ENCODE measurements around the gene BMPR1B. TPM values are rescaled to one million over a fixed set of nuclear protein-coding genes. Genes with fewer than 3 reads are reported as not detected.

Gene BMPR1B
- total and polyA plus RNA-seq, 2 experiments from 2014 or later, result 1.6 to 3.3 TPM

DNA sequence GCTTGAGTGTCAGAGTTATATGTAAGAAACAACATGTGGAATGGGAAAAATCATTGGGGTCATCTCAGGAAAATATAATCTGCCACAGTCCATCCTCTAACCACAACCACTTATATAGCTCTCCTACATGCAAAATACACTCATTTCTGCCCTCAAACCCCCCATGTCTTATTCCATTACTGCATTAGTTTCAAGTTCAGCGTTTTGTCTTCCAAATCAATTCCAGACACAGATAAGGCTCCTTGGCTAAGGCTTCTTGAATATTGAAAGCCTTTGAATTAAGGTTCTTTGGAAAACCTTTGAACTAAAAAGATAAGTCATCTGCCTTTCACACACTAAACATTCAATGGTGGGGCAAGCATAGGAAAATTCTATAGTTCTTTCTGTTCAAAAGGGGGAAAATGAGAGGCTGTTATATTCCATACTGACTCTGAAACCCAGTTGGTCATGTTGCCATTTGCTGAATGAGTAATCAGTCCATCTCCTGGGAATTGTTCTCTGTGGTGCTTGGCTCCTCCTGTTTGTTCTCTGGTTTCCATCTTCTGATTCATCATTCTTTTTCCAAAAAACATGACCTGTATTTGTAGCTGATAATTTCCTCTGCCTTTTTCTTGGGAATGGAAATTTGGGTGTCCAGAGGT lies 218.7 kb downstream of the BMPR1B start:
- Histone ChIP-seq H3K36me3 (replicated peaks; ENCODE audit: insufficient read depth, low read depth) (no peaks in the 10 kb centered on the region), H3K9me3 (ENCODE audit: low read depth) (no peaks in the 10 kb centered on the region), H3K4me1 (ENCODE audit: insufficient read depth) (no peaks in the 10 kb centered on the region), H3K27ac (no peak overlapping the region), H3K4me2 (no peak overlapping the region), H3K9me2 (replicated peaks; ENCODE audit: insufficient read depth) (no peaks in the 10 kb centered on the region), H3K79me2 (no peaks in the 10 kb centered on the region), H4K20me1 (ENCODE audit: insufficient read depth, poor library complexity, severe bottlenecking) (no peaks in the 10 kb centered on the region), H3K4me3 (no peak overlapping the region), H3K27me3 (no peaks in the 10 kb centered on the region), H2AFZ (no peak overlapping the region)
- no peak for DNase-seq (ENCODE audit: low spot score)
- TF ChIP-seq EZH2phosphoT487 (IDR thresholded peaks at IDR 0.05; ENCODE audit: low read depth, severe bottlenecking, unreplicated experiment) (no peak), EZH2 (IDR thresholded peaks at IDR 0.05; ENCODE audit: borderline replicate concordance) (no peak)
- TF ChIP-seq, protein P1, sequence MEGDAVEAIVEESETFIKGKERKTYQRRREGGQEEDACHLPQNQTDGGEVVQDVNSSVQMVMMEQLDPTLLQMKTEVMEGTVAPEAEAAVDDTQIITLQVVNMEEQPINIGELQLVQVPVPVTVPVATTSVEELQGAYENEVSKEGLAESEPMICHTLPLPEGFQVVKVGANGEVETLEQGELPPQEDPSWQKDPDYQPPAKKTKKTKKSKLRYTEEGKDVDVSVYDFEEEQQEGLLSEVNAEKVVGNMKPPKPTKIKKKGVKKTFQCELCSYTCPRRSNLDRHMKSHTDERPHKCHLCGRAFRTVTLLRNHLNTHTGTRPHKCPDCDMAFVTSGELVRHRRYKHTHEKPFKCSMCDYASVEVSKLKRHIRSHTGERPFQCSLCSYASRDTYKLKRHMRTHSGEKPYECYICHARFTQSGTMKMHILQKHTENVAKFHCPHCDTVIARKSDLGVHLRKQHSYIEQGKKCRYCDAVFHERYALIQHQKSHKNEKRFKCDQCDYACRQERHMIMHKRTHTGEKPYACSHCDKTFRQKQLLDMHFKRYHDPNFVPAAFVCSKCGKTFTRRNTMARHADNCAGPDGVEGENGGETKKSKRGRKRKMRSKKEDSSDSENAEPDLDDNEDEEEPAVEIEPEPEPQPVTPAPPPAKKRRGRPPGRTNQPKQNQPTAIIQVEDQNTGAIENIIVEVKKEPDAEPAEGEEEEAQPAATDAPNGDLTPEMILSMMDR (IDR thresholded peaks at IDR 0.05; ENCODE audit: poor library complexity), result no peak
- WGBS (ENCODE audit: low lambda C conversion rate, missing lambda C conversion rate), result 41% methylated on average over 1 of the region's 1 CpG

DNA sequence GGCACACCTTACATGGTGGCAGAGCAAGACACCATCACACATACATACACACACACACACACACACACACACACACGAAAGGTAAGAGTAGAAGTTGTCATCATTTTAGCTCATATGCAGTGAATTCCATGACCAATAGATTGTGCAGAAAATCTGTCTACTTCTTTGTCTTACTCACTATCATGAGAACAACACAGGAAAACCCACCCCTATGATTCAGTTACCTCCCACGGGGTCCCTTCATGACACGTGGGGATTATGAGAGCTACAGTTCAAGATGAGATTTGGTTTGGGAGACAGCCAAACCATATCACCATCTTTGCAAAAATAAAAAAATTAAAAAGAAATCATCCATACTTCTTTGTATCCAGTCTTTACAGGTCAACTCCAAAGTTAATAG lies 221.1 kb downstream of the BMPR1B start:
- Histone ChIP-seq H2AFZ (no peak overlapping the region), H3K4me2 (no peak overlapping the region)
- WGBS (ENCODE audit: low lambda C conversion rate, missing lambda C conversion rate), result 92% methylated on average over 3 of the region's 3 CpGs

DNA sequence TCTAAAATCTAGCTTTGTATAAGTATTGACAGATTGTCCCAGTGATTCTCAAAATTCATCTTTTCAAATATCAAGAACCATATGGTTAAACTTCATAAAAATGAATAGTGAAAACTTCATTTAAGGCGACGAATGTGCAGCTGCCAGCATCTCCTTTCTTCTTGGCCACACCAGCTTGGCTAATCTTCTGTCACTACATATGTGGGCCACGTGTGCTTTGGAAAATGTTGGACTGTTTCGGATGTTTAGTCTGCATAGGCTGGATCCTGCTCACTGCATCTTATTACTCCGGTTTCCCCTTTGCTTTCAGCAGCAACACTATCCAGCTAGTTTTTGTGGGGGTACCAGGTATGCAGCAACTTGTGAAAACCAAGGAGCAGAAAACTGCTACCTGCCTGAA lies 221.9 kb downstream of the BMPR1B start:
- no peaks in the 10 kb centered on the region for H3K36me3 ChIP-seq (replicated peaks; ENCODE audit: insufficient read depth, low read depth)
- H3K27me3 ChIP-seq, result no peaks in the 10 kb centered on the region
- no peak overlapping the region for H2AFZ ChIP-seq
- H3K4me3 ChIP-seq, result no peak overlapping the region
- no peaks in the 10 kb centered on the region for H3K4me1 ChIP-seq (ENCODE audit: insufficient read depth)
- H3K4me2 ChIP-seq, result no peak overlapping the region
- no peaks in the 10 kb centered on the region for H3K9me2 ChIP-seq (replicated peaks; ENCODE audit: insufficient read depth)
- H4K20me1 ChIP-seq (ENCODE audit: insufficient read depth, poor library complexity, severe bottlenecking), result no peaks in the 10 kb centered on the region
- no peak overlapping the region for H3K27ac ChIP-seq
- WGBS (ENCODE audit: low lambda C conversion rate, missing lambda C conversion rate), result 74% methylated on average over 5 of the region's 5 CpGs
- H3K9me3 ChIP-seq (ENCODE audit: low read depth), result no peaks in the 10 kb centered on the region
- H3K79me2 ChIP-seq, result no peaks in the 10 kb centered on the region
- DNase-seq (ENCODE audit: low spot score), result no peak
- TF ChIP-seq, protein P1 (IDR thresholded peaks at IDR 0.05; ENCODE audit: poor library complexity), result no peak
- TF ChIP-seq EZH2 (IDR thresholded peaks at IDR 0.05; ENCODE audit: borderline replicate concordance), result no peak
- TF ChIP-seq EZH2phosphoT487 (IDR thresholded peaks at IDR 0.05; ENCODE audit: low read depth, severe bottlenecking, unreplicated experiment), result no peak

More for the DNA sequence above, 221.1 kb downstream of the BMPR1B start:
- no peak overlapping the region for H3K4me3 ChIP-seq
- no peaks in the 10 kb centered on the region for H3K79me2 ChIP-seq
- H3K9me3 ChIP-seq (ENCODE audit: low read depth), result no peaks in the 10 kb centered on the region
- H3K4me1 ChIP-seq (ENCODE audit: insufficient read depth), result no peaks in the 10 kb centered on the region
- DNase-seq (ENCODE audit: low spot score), result no peak
- no peaks in the 10 kb centered on the region for H4K20me1 ChIP-seq (ENCODE audit: insufficient read depth, poor library complexity, severe bottlenecking)
- no peaks in the 10 kb centered on the region for H3K36me3 ChIP-seq (replicated peaks; ENCODE audit: insufficient read depth, low read depth)
- no peaks in the 10 kb centered on the region for H3K9me2 ChIP-seq (replicated peaks; ENCODE audit: insufficient read depth)
- no peak overlapping the region for H3K27ac ChIP-seq
- TF ChIP-seq, protein P1 (IDR thresholded peaks at IDR 0.05; ENCODE audit: poor library complexity), result no peak
- TF ChIP-seq EZH2phosphoT487 (IDR thresholded peaks at IDR 0.05; ENCODE audit: low read depth, severe bottlenecking, unreplicated experiment), result no peak
- TF ChIP-seq EZH2 (IDR thresholded peaks at IDR 0.05; ENCODE audit: borderline replicate concordance), result no peak
- no peaks in the 10 kb centered on the region for H3K27me3 ChIP-seq

Data from hepatocyte (in vitro differentiated cells).